Smooth muscle cell (in vitro differentiated cells): ENCODE results near the gene TFAP2D. TPM values are rescaled to one million over a fixed set of nuclear protein-coding genes. Genes with fewer than 3 reads are reported as not detected.
A peak's percentile ranks its signal among the peaks of the same experiment; 100 is the strongest.

Source experiments
- DNase-seq: peaks from one replicate; lab custom pipeline; 2025; ENCODE audit not compliant: unreplicated experiment; lab: John Stamatoyannopoulos, UW
- H2AFZ ChIP-seq: fragments of 200-600 bp; sonication (generic); 2 replicates; pipeline ENCODE4 v1.6.0; 2016; ENCODE audit warnings: antibody characterized with exemption, low read depth, mild to moderate bottlenecking
- H3F3A ChIP-seq: fragments of 200-600 bp; sonication (generic); 2 replicates; pipeline ENCODE4 v1.6.0; 2017; ENCODE audit warnings: antibody characterized with exemption, low read depth
- H3K27ac ChIP-seq: fragments of 200-600 bp; sonication (generic); 2 replicates; pipeline ENCODE4 v1.5.1; 2016; ENCODE audit warnings: low read depth, mild to moderate bottlenecking
- H3K27me3 ChIP-seq: fragments of 200-600 bp; sonication (generic); 2 replicates; pipeline ENCODE4 v1.6.1; 2016; ENCODE audit warnings: low read depth, mild to moderate bottlenecking
- H3K36me3 ChIP-seq: fragments of 200-600 bp; sonication (generic); 2 replicates; pipeline ENCODE4 v1.5.1; 2016; ENCODE audit warnings: low read depth
- H3K4me1 ChIP-seq: fragments of 200-600 bp; sonication (generic); 2 replicates; pipeline ENCODE4 v1.5.1; 2016; ENCODE audit warnings: low read depth
- H3K4me2 ChIP-seq: fragments of 200-600 bp; sonication (generic); 2 replicates; pipeline ENCODE4 v1.6.0; 2016; ENCODE audit warnings: mild to moderate bottlenecking
- H3K4me3 ChIP-seq: fragments of 200-600 bp; sonication (generic); 2 replicates; pipeline ENCODE4 v1.5.1; 2016; ENCODE audit warnings: mild to moderate bottlenecking
- H3K79me2 ChIP-seq: fragments of 200-600 bp; sonication (generic); 2 replicates; pipeline ENCODE4 v1.6.0; 2016; ENCODE audit warnings: low read depth, mild to moderate bottlenecking
- H3K9ac ChIP-seq: fragments of 200-600 bp; sonication (generic); 2 replicates; pipeline ENCODE4 v1.6.0; 2016; ENCODE audit warnings: low read depth
- H3K9me3 ChIP-seq: fragments of 200-600 bp; sonication (generic); replicated peaks from 2 replicates; pipeline ENCODE4 v1.5.1; 2016; ENCODE audit warnings: low read depth
- H4K20me1 ChIP-seq: fragments of 200-600 bp; sonication (generic); 2 replicates; pipeline ENCODE4 v1.6.0; 2016; ENCODE audit warnings: low read depth
- CTCF ChIP-seq: fragments of 200-600 bp; sonication (generic); IDR thresholded peaks from 2 replicates; pipeline ENCODE4 v1.5.1; 2017; ENCODE audit warnings: borderline replicate concordance, mild to moderate bottlenecking, antibody characterized with exemption; ENCODE audit not compliant: insufficient read depth, poor library complexity, severe bottlenecking
- WGBS: methylation state at CpG from one replicate; pipeline ENCODE4 v1.1.7; 2016; ENCODE audit warnings: low lambda C conversion rate; 5-methylcytosine and 5-hydroxymethylcytosine counted together
- polyA plus RNA-seq: library from polyadenylated mRNA; unstranded; fragments of >200 nt; fragmentation: Nextera tagmentation; extraction: Ambion mirVana; gene quantifications from 2 replicates; pipeline ENCODE4 v1.2.1, GENCODE V29; 2016
- total RNA-seq: library from RNA; depleted of rRNA; stranded (reverse); fragments of >200 nt; gene quantifications from 2 replicates; pipeline ENCODE4 v1.2.3, GENCODE V29; 2014

TFAP2D gene
- total and polyA plus RNA-seq, 2 experiments from 2014 or later = not detected

GRCh38 chr6:50819466-50819903 lies 106.2 kb downstream of the TFAP2D start:
- H3K9ac ChIP-seq = no peak overlapping the region
- H3K4me2 ChIP-seq = peak overlapping the region; percentile 86
- TF ChIP-seq CTCF = no peak
- H3K4me1 ChIP-seq = peaks cover 4% of the 10 kb centered on the region
- no peaks in the 10 kb centered on the region for H4K20me1 ChIP-seq
- no peaks in the 10 kb centered on the region for H3K9me3 ChIP-seq
- no peak overlapping the region for H2AFZ ChIP-seq
- peaks cover 91% of the 10 kb centered on the region for H3K27me3 ChIP-seq
- DNase-seq = no peak
- H3K36me3 ChIP-seq = no peaks in the 10 kb centered on the region
- 1% methylated on average over 30 of the region's 45 CpGs for WGBS
- no peaks in the 10 kb centered on the region for H3K79me2 ChIP-seq
- peak overlapping the region; percentile 41 for H3K4me3 ChIP-seq
- H3K27ac ChIP-seq = no peak overlapping the region
- H3F3A ChIP-seq = no peaks in the 10 kb centered on the region

- no peaks in the 10 kb centered on the region for H3K79me2 ChIP-seq
- no peaks in the 10 kb centered on the region for H3K9me3 ChIP-seq
- H3K4me1 ChIP-seq = peaks cover 4% of the 10 kb centered on the region
- under 1% methylated on average over 54 of the region's 58 CpGs for WGBS
- no peaks in the 10 kb centered on the region for H3F3A ChIP-seq
- H2AFZ ChIP-seq = no peak overlapping the region
- no peaks in the 10 kb centered on the region for H4K20me1 ChIP-seq
- H3K4me3 ChIP-seq = peak overlapping the region; percentile 41
- no peak for TF ChIP-seq CTCF
- peak overlapping the region; percentile 86 for H3K4me2 ChIP-seq
- DNase-seq = no peak
- no peak overlapping the region for H3K27ac ChIP-seq
- peaks cover 91% of the 10 kb centered on the region for H3K27me3 ChIP-seq
- H3K9ac ChIP-seq = no peak overlapping the region
- H3K36me3 ChIP-seq = no peaks in the 10 kb centered on the region
These were observed 106.9 kb downstream of the TFAP2D start for GRCh38 chr6:50819904-50820868.

GRCh38 chr6:50820869-50821264 lies 107.5 kb downstream of the TFAP2D start:
- no peak for DNase-seq
- WGBS = 12% methylated on average over 5 of the region's 5 CpGs
- peak overlapping the region; percentile 41 for H3K4me3 ChIP-seq
- H3K4me1 ChIP-seq = peaks cover 4% of the 10 kb centered on the region
- no peak overlapping the region for H3K4me2 ChIP-seq
- peaks cover 97% of the 10 kb centered on the region for H3K27me3 ChIP-seq
- H3K79me2 ChIP-seq = no peaks in the 10 kb centered on the region
- H3K27ac ChIP-seq = no peak overlapping the region
- H3K36me3 ChIP-seq = no peaks in the 10 kb centered on the region
- no peak for TF ChIP-seq CTCF
- no peaks in the 10 kb centered on the region for H3F3A ChIP-seq
- no peaks in the 10 kb centered on the region for H4K20me1 ChIP-seq
- H2AFZ ChIP-seq = no peak overlapping the region
- no peak overlapping the region for H3K9ac ChIP-seq
- H3K9me3 ChIP-seq = no peaks in the 10 kb centered on the region
